ENCODE results near the gene BMPR1A. TPM values are rescaled to one million over a fixed set of nuclear protein-coding genes. Genes with fewer than 3 reads are reported as not detected.

Gene BMPR1A
- polyA plus RNA-seq, 3 donors from 2014 or later: 0.99 to 3.3 (median 2.2) TPM

DNA sequence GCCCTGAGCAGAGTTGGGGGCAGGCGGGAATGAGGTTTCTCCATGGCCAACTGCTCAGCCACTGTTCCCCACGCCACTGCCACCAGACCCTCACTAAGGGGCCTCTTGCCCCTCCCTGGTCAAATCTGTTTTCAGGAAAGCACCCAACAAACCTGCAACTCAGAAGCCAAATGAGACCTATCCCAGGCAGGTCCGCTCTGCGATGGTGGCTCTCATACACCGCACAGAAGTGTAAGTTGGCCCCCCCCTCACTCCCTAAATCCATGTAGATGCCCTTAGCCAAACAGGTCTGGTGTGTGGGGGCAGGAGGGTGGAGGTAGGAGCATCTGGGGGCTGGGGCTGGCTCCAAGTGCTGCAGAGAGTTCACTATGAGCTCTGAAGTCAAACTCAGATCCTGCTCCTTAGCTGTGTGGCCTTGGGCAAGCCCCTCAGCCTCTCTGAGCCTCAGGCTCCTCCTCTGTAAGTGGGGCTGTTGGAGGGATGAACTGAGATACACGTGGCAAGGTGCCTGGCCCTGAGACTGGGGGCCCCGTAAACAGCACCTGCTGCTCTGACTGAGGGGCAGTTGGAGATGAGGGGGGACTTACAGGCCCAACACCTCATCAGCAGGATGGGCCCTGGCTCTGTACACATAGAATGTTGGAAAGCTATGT lies 199.9 kb downstream of the BMPR1A start:
- DNase-seq: no peak
- H3K36me3 Mint-ChIP-seq: peaks cover 0 to 4% (median 0%) of the 10 kb centered on the region in 3 donors
- H3K27me3 Mint-ChIP-seq (ENCODE audit: low read depth in 3 of 3): no peaks in the 10 kb centered on the region
- peaks cover 5 to 15% (median 9%) of the 10 kb centered on the region in 6 donors for H3K9me3 Mint-ChIP-seq
- peak overlapping the region in 1 of 6 donors; percentile 50 for H3K27ac Mint-ChIP-seq
- H3K4me3 Mint-ChIP-seq: no peak overlapping the region
- no peaks in the 10 kb centered on the region for H3K4me1 Mint-ChIP-seq

DNA sequence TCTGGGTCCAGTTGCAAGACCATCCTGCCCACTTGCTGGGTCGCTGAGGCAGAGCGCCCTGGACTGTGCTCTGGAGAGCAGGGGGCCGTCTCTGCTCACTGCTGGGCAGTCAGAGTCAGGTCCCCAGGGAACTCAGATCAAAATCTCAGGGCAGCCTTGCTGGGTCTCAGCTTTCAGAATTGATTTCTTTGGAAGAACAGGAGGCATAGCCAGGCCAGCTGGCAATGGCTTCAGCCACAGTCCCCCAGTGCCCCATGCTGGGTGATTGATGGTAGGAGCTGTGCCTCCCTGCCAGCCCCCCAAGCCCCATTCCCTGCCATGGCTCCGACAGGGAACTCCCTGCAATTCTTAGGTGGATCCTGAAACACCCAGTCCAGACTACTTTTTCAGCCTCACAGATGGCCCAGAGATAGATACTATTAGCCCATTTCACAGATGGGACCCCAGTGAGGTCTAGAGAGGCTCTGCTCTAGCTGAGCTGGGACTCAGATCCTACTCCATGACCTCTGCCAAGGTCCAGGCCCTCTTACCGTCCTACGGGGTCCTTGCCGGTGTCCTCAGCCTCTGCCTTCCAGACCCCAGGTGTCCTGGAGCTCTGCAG lies 200.5 kb downstream of the BMPR1A start:
- no peaks in the 10 kb centered on the region for H3K27me3 Mint-ChIP-seq (ENCODE audit: low read depth in 3 of 3)
- H3K4me1 Mint-ChIP-seq: no peaks in the 10 kb centered on the region
- no peak overlapping the region for H3K4me3 Mint-ChIP-seq
- peaks cover 3 to 9% (median 5%) of the 10 kb centered on the region in 6 donors for H3K9me3 Mint-ChIP-seq
- no peak overlapping the region for H3K27ac Mint-ChIP-seq
- no peak for DNase-seq
- peaks cover 0 to 1% (median 0%) of the 10 kb centered on the region in 3 donors for H3K36me3 Mint-ChIP-seq

DNA sequence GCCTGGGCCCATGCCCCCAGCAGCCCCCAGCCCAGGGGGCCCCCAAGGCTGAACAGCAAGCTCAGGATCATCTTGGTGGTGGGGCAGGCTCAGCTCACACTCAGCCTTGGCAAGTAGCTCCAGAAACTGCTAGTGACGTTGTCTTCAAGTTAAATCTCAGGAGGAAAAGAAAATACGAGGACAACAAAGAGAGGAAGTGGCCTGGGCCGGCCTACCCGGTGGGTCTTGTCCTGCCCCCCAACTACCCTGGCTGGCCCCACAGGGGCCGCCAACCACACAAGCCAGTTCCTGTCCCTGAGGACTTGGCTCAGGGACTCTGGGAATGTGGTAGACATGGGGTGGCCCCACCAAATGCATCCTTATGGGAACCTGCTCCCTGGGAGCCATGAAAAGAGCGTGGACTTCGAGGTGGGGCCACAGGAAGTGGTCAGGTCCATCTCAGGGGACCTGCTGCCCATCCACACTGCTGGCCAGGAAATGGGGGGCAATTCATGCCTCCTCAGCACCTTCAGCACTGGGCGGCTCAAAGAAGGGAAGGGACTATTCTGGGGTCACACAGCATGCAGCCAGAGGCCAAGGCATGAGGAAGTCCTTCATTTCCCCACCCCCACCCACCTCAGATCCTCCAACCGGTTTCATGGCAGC lies 201.2 kb downstream of the BMPR1A start, which contains the start of gene MMRN2:
Gene MMRN2 (minus strand): TSS at position 145 of the 645 bp plus-strand sequence. CDS start 74 bp downstream, at position 71.
- Mint-ChIP-seq H3K27ac (no peak within 1 kb of the TSS), H3K4me3 (no peak within 1 kb of the TSS), H3K36me3 (no peaks in the 10 kb centered on the region), H3K4me1 (no peaks in the 10 kb centered on the region), H3K9me3 (peaks cover 0 to 3% (median under 1%) of the 10 kb centered on the region in 6 donors), H3K27me3 (ENCODE audit: low read depth in 3 of 3) (no peaks in the 10 kb centered on the region)
- DNase-seq: no peak

DNA sequence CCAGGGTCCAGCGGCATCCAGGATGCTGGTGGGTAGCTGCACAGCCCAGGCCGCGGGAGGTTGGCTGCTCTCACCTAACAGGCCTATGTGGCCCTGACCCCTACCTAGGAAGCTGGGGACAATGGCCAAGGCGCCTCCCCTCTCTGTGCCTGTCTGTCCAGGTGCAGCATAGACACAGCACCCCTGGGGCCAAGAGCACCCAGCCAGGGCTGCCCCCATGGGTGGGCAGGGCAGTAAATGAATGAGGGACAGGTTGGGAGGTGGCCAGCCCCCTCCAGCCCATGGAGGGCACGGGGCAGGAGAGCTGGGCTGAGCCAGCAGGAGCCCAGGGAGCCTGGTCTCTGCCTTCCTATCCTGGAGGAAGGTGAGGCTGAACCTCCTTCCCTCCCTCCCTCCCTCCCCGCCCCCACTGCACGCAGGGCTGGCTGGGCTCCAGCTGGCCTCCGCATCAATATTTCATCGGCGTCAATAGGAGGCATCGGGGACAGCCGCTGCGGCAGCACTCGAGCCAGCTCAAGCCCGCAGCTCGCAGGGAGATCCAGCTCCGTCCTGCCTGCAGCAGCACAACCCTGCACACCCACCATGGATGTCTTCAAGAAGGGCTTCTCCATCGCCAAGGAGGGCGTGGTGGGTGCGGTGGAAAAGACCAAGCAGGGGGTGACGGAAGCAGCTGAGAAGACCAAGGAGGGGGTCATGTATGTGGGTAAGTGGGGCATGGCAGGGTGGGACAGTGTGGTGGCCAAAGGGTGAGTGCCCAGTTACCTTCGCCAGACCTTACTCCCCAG lies 201.9 kb downstream of the BMPR1A start, which contains the start of gene SNCG:
Gene SNCG (plus strand): TSS at position 484 of the 785 bp plus-strand sequence. CDS start 99 bp downstream, at position 583.
- Mint-ChIP-seq H3K4me3 (no peak within 1 kb of the TSS), H3K4me1 (no peaks in the 10 kb centered on the region), H3K27me3 (ENCODE audit: low read depth in 3 of 3) (no peaks in the 10 kb centered on the region), H3K27ac (no peak within 1 kb of the TSS), H3K36me3 (no peaks in the 10 kb centered on the region), H3K9me3 (no peaks in the 10 kb centered on the region)
- no peak for DNase-seq

DNA sequence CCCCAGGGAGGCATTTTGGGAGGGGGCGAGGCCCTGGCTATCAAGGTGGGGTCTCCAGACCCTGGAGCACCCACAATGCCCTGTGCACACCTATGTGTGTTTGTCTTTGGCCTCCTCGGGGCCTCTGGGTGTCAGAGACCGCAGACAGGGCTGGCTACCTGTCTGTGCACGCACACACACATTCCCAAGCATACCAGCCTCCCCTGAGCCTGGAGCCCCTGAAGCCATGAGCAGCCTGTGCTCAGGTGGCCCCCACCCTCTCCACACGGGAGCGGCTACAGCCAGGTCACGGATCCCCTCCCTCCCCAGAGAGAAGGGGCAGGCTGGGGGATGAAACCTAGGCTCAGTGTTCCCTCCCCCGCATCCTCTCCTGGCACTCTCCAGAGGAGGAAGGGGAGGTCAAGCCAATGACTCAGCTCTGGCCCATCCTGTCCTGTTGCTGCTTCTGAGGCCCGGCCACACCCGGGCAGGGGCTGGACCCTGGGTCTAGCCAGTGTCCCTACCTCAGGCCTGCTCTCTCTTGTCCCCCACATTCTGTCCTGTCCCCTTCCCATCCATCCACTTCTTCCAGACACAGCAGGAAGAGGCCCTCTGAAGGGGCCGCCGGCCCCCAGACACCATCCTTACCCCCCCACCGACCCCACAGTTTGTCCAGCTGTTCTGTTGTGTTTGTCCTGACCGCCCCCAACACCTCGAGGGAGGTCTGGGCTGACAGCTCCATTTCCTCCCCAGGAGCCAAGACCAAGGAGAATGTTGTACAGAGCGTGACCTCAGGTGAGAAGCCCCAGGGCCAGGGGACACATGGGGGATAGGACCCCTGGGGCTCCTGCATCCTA lies 202.7 kb downstream of the BMPR1A start:
- no peak overlapping the region for H3K4me3 Mint-ChIP-seq
- no peaks in the 10 kb centered on the region for H3K36me3 Mint-ChIP-seq
- H3K27me3 Mint-ChIP-seq (ENCODE audit: low read depth in 3 of 3): no peaks in the 10 kb centered on the region
- no peaks in the 10 kb centered on the region for H3K4me1 Mint-ChIP-seq
- DNase-seq: no peak
- H3K9me3 Mint-ChIP-seq: no peaks in the 10 kb centered on the region
- H3K27ac Mint-ChIP-seq: no peak overlapping the region

DNA sequence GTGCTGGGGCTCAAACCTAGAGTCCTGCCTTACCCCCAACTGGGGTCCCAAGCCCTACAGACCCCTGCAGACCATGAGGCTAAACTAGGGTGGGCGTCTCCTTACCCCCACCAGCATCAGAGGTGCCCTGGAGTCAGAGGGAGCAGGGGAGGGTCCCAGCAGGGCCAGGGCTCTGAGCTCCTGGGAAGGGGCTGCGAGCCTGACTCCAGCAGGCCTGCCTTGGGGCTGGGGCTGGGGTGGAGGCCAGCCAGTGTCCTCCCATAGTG lies 203.3 kb downstream of the BMPR1A start:
- H3K27me3 Mint-ChIP-seq (ENCODE audit: low read depth in 3 of 3): no peaks in the 10 kb centered on the region

DNA sequence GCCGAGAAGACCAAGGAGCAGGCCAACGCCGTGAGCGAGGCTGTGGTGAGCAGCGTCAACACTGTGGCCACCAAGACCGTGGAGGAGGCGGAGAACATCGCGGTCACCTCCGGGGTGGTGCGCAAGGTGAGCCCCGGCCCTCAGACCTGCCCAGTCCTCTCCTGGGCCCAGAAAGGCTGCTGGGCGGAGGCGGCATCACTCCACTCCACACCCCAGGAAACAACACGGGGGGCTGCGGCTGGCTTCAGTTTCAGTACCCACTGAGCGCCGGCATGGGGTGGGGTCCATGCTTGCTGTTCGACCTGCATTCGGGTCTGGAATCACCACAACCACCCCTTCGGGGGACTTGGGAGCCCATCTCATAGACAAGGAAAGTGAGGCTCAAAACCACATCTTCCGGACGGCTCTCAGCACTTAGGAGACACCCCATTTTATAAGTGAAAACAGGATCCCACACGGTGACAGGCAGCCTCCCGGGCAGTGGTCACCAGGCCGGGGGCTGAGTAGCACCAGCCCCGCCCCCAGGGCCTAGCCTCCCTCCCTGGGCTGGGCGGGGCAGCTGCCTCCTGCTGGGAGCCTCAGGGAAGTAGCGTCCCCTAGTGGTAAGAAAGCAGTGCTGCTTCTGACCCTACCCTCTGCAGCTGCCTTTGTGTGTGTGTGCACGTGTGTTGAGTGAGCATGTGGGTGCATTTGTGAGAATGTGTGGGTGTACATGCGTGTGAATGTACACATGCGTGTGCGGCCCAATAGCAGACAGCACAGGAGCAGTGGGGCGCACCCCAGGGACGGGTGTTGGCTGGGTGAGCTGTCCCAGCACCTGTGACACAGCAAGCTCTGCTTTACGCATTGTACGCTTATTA lies 203.8 kb downstream of the BMPR1A start:
- no peak overlapping the region for H3K4me3 Mint-ChIP-seq
- no peak overlapping the region for H3K27ac Mint-ChIP-seq
- no peaks in the 10 kb centered on the region for H3K9me3 Mint-ChIP-seq
- H3K4me1 Mint-ChIP-seq: no peaks in the 10 kb centered on the region
- peaks cover 0 to under 1% (median 0%) of the 10 kb centered on the region in 3 donors for H3K27me3 Mint-ChIP-seq (ENCODE audit: low read depth in 3 of 3)
- DNase-seq: no peak
- H3K36me3 Mint-ChIP-seq: no peaks in the 10 kb centered on the region

More for the DNA sequence above, 203.3 kb downstream of the BMPR1A start:
- Mint-ChIP-seq H3K27ac (no peak overlapping the region), H3K36me3 (no peaks in the 10 kb centered on the region), H3K4me1 (no peaks in the 10 kb centered on the region), H3K9me3 (no peaks in the 10 kb centered on the region), H3K4me3 (no peak overlapping the region)
- no peak for DNase-seq

DNA sequence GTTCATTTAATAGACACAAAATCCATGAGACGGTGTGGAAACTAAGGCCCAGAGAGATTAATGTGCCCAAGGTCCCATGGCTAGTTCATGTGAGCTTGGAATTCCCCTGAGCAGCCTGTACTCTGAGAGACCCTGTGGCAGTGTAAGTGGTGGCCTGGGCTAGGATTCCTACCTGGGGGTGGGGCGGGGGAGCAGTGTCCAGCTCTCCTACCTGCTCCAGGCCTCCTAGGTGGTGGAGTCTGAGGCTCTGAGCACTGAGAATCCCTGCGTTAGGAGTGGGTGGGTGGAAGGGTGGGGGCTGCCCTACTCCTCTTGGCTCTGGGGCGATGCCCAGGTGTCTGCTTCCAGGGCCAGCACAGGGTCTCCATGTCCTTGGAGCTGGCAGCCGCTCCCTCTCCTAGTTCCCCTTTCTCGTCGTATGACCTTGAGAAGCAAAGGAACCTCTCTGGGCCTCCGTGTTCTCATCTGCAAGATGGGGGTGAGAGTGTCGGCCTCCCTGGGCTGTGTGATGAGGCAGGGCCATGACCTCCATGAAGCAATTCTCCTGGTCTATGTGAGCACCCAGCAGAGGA lies 204.5 kb downstream of the BMPR1A start:
- Mint-ChIP-seq H3K9me3 (no peaks in the 10 kb centered on the region), H3K27me3 (ENCODE audit: low read depth in 3 of 3) (peaks cover 0 to 3% (median 0%) of the 10 kb centered on the region in 3 donors), H3K27ac (no peak overlapping the region), H3K4me1 (peaks cover 1 to 2% of the 10 kb centered on the region in 2 donors), H3K4me3 (no peak overlapping the region), H3K36me3 (no peaks in the 10 kb centered on the region)
- DNase-seq: no peak

DNA sequence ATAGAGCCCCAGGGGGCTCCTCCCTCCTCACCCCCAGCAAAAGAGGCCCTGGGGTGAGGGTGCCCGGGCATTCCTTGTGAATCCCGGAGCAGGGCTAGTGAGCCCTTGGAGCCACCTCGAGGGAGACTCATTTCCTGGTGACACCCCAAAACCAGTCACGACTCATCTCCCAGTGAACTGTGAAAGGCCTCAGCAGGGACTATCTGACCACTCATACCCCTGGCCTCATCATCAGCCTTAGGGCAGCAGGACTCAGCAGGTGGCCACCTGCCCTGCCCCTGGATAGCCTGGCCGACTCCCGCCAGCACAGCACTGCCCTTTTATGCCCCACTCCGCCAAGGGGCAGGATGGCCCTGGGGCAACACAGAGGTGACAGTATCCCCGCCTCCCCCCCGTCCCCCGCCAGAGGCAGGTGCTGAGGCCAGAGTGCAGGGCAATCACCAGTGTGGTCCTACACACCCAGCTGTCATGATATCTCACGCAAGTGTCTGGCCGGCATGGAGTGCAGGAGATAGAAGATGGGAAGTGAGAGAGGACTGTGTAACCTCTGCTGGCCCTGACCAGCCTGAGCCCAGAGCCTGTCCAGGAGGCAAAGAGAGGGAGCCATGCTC lies 205.2 kb downstream of the BMPR1A start:
- no peaks in the 10 kb centered on the region for H3K9me3 Mint-ChIP-seq
- H3K4me1 Mint-ChIP-seq: peaks cover 8% of the 10 kb centered on the region in 2 donors
- H3K27ac Mint-ChIP-seq: no peak overlapping the region
- no peak for DNase-seq
- no peaks in the 10 kb centered on the region for H3K36me3 Mint-ChIP-seq
- H3K4me3 Mint-ChIP-seq: no peak overlapping the region
- peaks cover 0 to 3% (median 0%) of the 10 kb centered on the region in 3 donors for H3K27me3 Mint-ChIP-seq (ENCODE audit: low read depth in 3 of 3)

DNA sequence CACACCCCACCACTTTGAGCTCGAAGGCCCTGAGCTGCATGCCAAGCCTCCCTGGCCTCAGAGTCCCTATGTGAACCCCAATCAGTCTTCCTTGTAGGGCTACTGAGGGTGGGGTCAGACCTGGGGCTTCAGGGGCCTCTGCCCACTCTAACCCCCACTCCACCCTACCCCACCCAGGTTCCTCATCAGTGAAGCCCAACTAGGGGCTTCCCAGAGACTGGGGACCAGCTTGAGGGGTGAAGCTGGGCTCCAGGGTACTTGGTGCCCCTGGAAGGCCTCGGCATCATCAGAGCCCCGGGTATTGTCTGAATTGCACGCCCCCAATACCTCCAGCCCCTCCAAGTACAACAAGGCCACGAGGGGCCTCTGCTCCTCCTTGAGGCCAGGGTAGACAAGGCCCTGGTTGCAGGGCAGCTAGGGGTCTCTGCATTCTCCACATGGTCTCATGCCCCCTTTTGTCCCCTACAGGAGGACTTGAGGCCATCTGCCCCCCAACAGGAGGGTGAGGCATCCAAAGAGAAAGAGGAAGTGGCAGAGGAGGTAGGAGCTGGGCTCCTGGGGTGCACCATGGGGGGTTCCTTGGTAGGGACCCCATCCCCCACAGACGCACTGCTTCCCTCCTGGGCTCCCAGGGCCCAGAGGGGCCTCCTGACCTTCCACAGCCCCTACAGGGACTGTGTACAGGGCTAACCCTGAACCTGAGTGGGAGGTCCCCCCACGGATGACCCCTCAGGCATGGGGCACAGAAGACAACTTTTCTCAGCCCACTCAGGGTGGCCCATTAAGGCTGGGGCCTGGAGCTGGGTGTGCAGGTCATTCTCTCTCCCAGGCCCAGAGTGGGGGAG lies 205.9 kb downstream of the BMPR1A start:
- no peak overlapping the region for H3K4me3 Mint-ChIP-seq
- H3K4me1 Mint-ChIP-seq: peaks cover 9 to 12% of the 10 kb centered on the region in 2 donors
- H3K9me3 Mint-ChIP-seq: no peaks in the 10 kb centered on the region
- H3K27me3 Mint-ChIP-seq (ENCODE audit: low read depth in 3 of 3): peaks cover 0 to 3% (median 0%) of the 10 kb centered on the region in 3 donors
- DNase-seq: no peak
- H3K36me3 Mint-ChIP-seq: no peaks in the 10 kb centered on the region
- H3K27ac Mint-ChIP-seq: no peak overlapping the region

DNA sequence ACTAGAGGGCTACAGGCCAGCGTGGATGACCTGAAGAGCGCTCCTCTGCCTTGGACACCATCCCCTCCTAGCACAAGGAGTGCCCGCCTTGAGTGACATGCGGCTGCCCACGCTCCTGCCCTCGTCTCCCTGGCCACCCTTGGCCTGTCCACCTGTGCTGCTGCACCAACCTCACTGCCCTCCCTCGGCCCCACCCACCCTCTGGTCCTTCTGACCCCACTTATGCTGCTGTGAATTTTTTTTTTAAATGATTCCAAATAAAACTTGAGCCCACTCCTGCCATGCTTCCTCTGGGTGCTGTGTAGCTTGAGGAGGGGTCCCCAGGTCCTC lies 206.5 kb downstream of the BMPR1A start:
- Mint-ChIP-seq H3K9me3 (no peaks in the 10 kb centered on the region), H3K27me3 (ENCODE audit: low read depth in 3 of 3) (peaks cover 0 to 6% (median 0%) of the 10 kb centered on the region in 3 donors), H3K36me3 (no peaks in the 10 kb centered on the region), H3K4me1 (peaks cover 9 to 12% of the 10 kb centered on the region in 2 donors), H3K4me3 (no peak overlapping the region), H3K27ac (no peak overlapping the region)
- DNase-seq: no peak

Data from immature natural killer cell (primary cell).